LNCaP clone FGC (cell line): Measurements from ENCODE around the gene ANKRD45.

Experiments
- DNase-seq: peaks from one replicate; pipeline ENCODE4 v3.0.0-alpha.2; 2011; ENCODE audit warnings: low read depth
- H3K4me3 ChIP-seq: 2 replicates; pipeline ENCODE4 v1.5.1; 2011; ENCODE audit warnings: mild to moderate bottlenecking, low read depth, low read length, control low read depth
- CTCF ChIP-seq: IDR thresholded peaks from 2 replicates; pipeline ENCODE4 v1.5.1; 2012; ENCODE audit warnings: mild to moderate bottlenecking; ENCODE audit not compliant: control insufficient read depth, insufficient read depth; ENCODE audit errors: extremely low read depth

Gene ANKRD45

GRCh38 chr1:173669491-173669941, at the start of gene ANKRD45:
ANKRD45 (minus strand) TSS chr1:173669851; CDS start chr1:173659418, 10,433 bp downstream.
- H3K4me3 ChIP-seq: no peak within 1 kb of the TSS
- no peak for DNase-seq

GRCh38 chr1:173717238-173717637, 47.6 kb upstream of the ANKRD45 start:
- no peak overlapping the region for H3K4me3 ChIP-seq

More at GRCh38 chr1:173669491-173669941, at the start of gene ANKRD45:
- no peak for TF ChIP-seq CTCF

GRCh38 chr1:173715538-173715844, 45.8 kb upstream of the ANKRD45 start:
- DNase-seq: no peak
- TF ChIP-seq CTCF: no peak

More at GRCh38 chr1:173717238-173717637, 47.6 kb upstream of the ANKRD45 start:
- TF ChIP-seq CTCF: no peak
- no peak for DNase-seq

GRCh38 chr1:173714759-173715537, 45.3 kb upstream of the ANKRD45 start, which contains the start of gene KLHL20:
KLHL20 (plus strand) TSS chr1:173714981; CDS start chr1:173716044, 1,063 bp downstream.
- peak; percentile 85 for DNase-seq
- no peak for TF ChIP-seq CTCF
- peak within 1 kb of the TSS; percentile 98 for H3K4me3 ChIP-seq

More at GRCh38 chr1:173715538-173715844, 45.8 kb upstream of the ANKRD45 start:
- H3K4me3 ChIP-seq: peak overlapping the region; percentile 98

GRCh38 chr1:173714441-173714758, 44.7 kb upstream of the ANKRD45 start:
- no peak for DNase-seq
- no peak for TF ChIP-seq CTCF

GRCh38 chr1:173708787-173709186, 39.1 kb upstream of the ANKRD45 start:
- H3K4me3 ChIP-seq: no peak overlapping the region
- no peak for DNase-seq
- no peak for TF ChIP-seq CTCF

More at GRCh38 chr1:173714441-173714758, 44.7 kb upstream of the ANKRD45 start:
- peak overlapping the region; percentile 98 for H3K4me3 ChIP-seq
